GM12875 (cell line): ENCODE measurements around the gene SREBF2.

ENCODE experiments used
- H3K4me3 ChIP-seq: one replicate; pipeline ENCODE4 v1.5.1; 2011; ENCODE audit warnings: low read depth, low read length, control low read depth
- CTCF ChIP-seq: IDR thresholded peaks from 2 replicates; pipeline ENCODE4 v1.5.1; 2011; ENCODE audit warnings: low read depth, mild to moderate bottlenecking, control low read depth, inconsistent platforms, low read length, moderate library complexity, borderline replicate concordance; ENCODE audit not compliant: insufficient read depth

Gene SREBF2

GRCh38 chr22:41813726-41814410 lies 19.0 kb upstream of the SREBF2 start:
- no peak for TF ChIP-seq CTCF
- H3K4me3 ChIP-seq = no peak overlapping the region

- no peak for TF ChIP-seq CTCF
- no peak overlapping the region for H3K4me3 ChIP-seq
These were observed 17.2 kb upstream of the SREBF2 start for GRCh38 chr22:41815716-41816115.

DNA sequence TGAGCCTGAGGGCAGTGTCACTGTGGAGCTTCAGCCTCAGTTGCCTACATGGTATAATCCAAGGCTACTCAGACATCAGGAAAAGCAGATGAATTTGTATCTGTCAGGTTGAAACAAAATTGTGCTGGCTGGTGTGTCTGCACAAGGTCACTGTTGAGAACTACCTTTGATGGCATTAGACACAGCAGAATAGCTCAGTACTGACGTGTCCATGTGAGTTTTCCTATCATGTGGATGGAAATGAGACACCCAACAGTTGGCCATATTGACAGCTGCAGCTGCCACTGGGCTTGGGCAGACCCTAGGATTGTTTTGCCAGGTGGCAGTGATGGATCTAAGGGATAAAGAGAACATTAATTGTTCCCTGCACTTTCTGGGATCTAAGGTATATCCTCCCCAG lies 16.7 kb upstream of the SREBF2 start:
- no peak overlapping the region for H3K4me3 ChIP-seq
- no peak for TF ChIP-seq CTCF

DNA sequence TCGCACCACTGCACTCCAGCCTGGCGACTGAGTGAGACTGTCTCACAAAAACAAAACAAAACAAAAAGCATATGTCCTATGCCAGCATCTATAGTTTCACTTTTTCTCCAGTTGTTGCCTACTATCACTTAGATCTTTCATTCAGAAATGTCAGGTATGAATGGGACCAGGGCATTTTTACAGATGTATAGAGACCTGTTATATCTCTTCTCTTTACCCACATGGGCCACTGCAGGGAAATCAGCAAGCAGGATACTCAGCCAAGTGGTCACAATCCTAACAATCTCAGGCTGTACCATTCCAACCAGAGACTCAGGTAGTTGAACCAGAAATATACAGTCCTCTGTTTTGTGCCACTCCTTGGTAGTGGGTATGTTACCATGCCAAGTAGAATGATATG lies 16.0 kb upstream of the SREBF2 start:
- TF ChIP-seq CTCF = no peak
- no peak overlapping the region for H3K4me3 ChIP-seq

DNA sequence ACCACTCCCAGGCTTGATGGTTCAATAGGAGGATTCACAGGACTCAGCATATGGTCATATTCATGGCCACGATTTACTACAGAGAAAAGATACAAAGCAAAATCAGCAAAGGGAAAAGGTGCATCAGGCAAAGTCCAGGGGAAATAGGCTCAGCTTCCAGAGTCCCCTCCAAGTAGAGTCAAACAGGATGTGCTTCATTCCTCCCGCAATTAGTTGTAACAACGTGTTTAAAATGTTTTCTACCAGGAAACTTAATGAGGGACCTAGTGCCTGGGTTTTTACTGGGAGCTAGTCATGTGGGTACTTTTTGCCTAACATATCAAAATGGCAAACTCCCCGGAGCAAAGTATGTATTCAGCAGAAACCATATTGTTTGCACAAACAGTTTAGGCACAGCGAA lies 14.9 kb upstream of the SREBF2 start:
- H3K4me3 ChIP-seq = no peak overlapping the region
- TF ChIP-seq CTCF = no peak

DNA sequence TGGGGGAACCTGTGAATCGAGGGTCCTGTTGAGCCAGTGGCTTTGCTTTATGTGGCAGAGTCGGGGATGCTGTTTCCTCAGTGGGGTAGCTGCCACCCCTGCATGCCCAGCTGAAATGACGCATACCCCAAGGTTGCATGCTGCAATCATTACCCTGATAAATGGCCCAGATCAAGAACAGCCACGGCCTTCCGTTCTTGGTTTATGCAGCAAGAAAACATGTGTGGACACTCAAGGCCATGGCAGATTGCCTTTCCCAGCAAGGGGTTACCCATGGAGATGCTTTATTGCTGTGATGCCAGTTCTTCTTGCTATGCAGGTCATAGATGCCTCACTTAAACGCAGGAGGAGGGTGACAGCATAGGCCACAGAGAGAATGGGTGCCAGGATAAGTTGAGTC lies 14.3 kb upstream of the SREBF2 start:
- H3K4me3 ChIP-seq = no peak overlapping the region

GRCh38 chr22:41819257-41819656 lies 13.6 kb upstream of the SREBF2 start:
- TF ChIP-seq CTCF = no peak
- H3K4me3 ChIP-seq = no peak overlapping the region

More for the DNA sequence above, 14.3 kb upstream of the SREBF2 start:
- no peak for TF ChIP-seq CTCF
